SK-N-SH treated with all-trans-retinoic acid at 6 μM for 48 hours (cell line): Measurements from ENCODE around the gene ELMOD3.

Experiments
- ATAC-seq: fragments of 200-7000 bp; cut with Tn5 transposase; 3 replicates; pipeline ENCODE4 v1.9.1; 2020; ENCODE audit warnings: mild to moderate bottlenecking, moderate library complexity
- ARNTL ChIP-seq: fragments of 450-650 bp; formaldehyde crosslinking; IDR thresholded peaks from 2 replicates; pipeline ENCODE4 v1.5.0; 2020; ENCODE audit warnings: low read depth, mild to moderate bottlenecking, moderate library complexity, borderline replicate concordance
- BACH2 ChIP-seq: fragments of 250-450 bp; sonication (Bioruptor Pico); IDR thresholded peaks from 2 replicates; pipeline ENCODE4 v1.9.0; 2021; ENCODE audit warnings: mild to moderate bottlenecking, borderline replicate concordance
- CSDC2 ChIP-seq: fragments of 250-450 bp; sonication (Bioruptor Pico); IDR thresholded peaks from 2 replicates; pipeline ENCODE4 v1.5.0; 2020; ENCODE audit warnings: mild to moderate bottlenecking, moderate library complexity
- CSRNP3 ChIP-seq: fragments of 250-450 bp; sonication (Bioruptor Pico); IDR thresholded peaks from 2 replicates; pipeline ENCODE4 v1.5.1; 2021; ENCODE audit warnings: mild to moderate bottlenecking, moderate library complexity
- GLIS3 ChIP-seq: fragments of 250-450 bp; sonication (Bioruptor Pico); IDR thresholded peaks from 2 replicates; pipeline ENCODE4 v1.5.0; 2020; ENCODE audit warnings: mild to moderate bottlenecking, moderate library complexity
- ISL1 ChIP-seq: fragments of 250-450 bp; sonication (Bioruptor Pico); IDR thresholded peaks from 2 replicates; pipeline ENCODE4 v2.1.2; 2022; ENCODE audit warnings: mild to moderate bottlenecking, moderate library complexity
- OSR1 ChIP-seq: fragments of 250-450 bp; sonication (Bioruptor Pico); IDR thresholded peaks from 2 replicates; pipeline ENCODE4 v1.8.0; 2022; ENCODE audit warnings: moderate library complexity, mild to moderate bottlenecking, inconsistent platforms
- PATZ1 ChIP-seq: fragments of 250-450 bp; sonication (Bioruptor Pico); IDR thresholded peaks from 2 replicates; pipeline ENCODE4 v1.8.0; 2020; ENCODE audit warnings: mild to moderate bottlenecking, moderate library complexity, borderline replicate concordance
- POU6F1 ChIP-seq: fragments of 250-450 bp; sonication (Bioruptor Pico); IDR thresholded peaks from 2 replicates; pipeline ENCODE4 v1.8.0; 2021; ENCODE audit warnings: low read depth, mild to moderate bottlenecking, moderate library complexity, borderline replicate concordance
- PPARA ChIP-seq: fragments of 250-450 bp; sonication (Bioruptor Pico); IDR thresholded peaks from 2 replicates; pipeline ENCODE4 v1.5.0; 2020; ENCODE audit warnings: mild to moderate bottlenecking, borderline replicate concordance
- RARB ChIP-seq: fragments of 250-450 bp; sonication (Bioruptor Pico); IDR thresholded peaks from 2 replicates; pipeline ENCODE4 v1.8.0; 2021; ENCODE audit warnings: mild to moderate bottlenecking, moderate library complexity
- SNAI2 ChIP-seq: fragments of 250-450 bp; sonication (Bioruptor Pico); IDR thresholded peaks from 2 replicates; pipeline ENCODE4 v1.5.0; 2020; ENCODE audit warnings: mild to moderate bottlenecking, moderate library complexity
- TCF4 ChIP-seq: fragments of 250-450 bp; sonication (Bioruptor Pico); IDR thresholded peaks from 2 replicates; pipeline ENCODE4 v1.8.0; 2021; ENCODE audit warnings: mild to moderate bottlenecking, moderate library complexity, borderline replicate concordance
- TOX ChIP-seq: fragments of 250-450 bp; sonication (Bioruptor Pico); IDR thresholded peaks from 2 replicates; pipeline ENCODE4 v1.8.0; 2021; ENCODE audit warnings: mild to moderate bottlenecking, moderate library complexity, borderline replicate concordance
- TSHZ2 ChIP-seq: fragments of 250-450 bp; sonication (Bioruptor Pico); IDR thresholded peaks from 2 replicates; pipeline ENCODE4 v1.5.0; 2020; ENCODE audit warnings: mild to moderate bottlenecking, moderate library complexity
- ZC3H10 ChIP-seq: fragments of 250-450 bp; sonication (Bioruptor Pico); IDR thresholded peaks from 2 replicates; pipeline ENCODE4 v1.5.1; 2021; ENCODE audit warnings: mild to moderate bottlenecking, moderate library complexity
- ZFP3 ChIP-seq: fragments of 250-450 bp; sonication (Bioruptor Pico); IDR thresholded peaks from 2 replicates; pipeline ENCODE4 v1.5.0; 2020; ENCODE audit warnings: mild to moderate bottlenecking, moderate library complexity
- ZFP30 ChIP-seq: fragments of 450-650 bp; formaldehyde crosslinking; IDR thresholded peaks from 2 replicates; pipeline ENCODE4 v1.5.0; 2022; ENCODE audit warnings: mild to moderate bottlenecking, moderate library complexity
- ZNF565 ChIP-seq: fragments of 450-650 bp; formaldehyde crosslinking; conservative IDR thresholded peaks from 2 replicates; pipeline ENCODE4 v1.5.0; 2020; ENCODE audit warnings: low read depth, mild to moderate bottlenecking, moderate library complexity
- ZNF70 ChIP-seq: fragments of 450-650 bp; formaldehyde crosslinking; IDR thresholded peaks from 2 replicates; pipeline ENCODE4 v1.5.0; 2020; ENCODE audit warnings: mild to moderate bottlenecking, moderate library complexity
- ZNF8 ChIP-seq: fragments of 450-650 bp; formaldehyde crosslinking; IDR thresholded peaks from 2 replicates; pipeline ENCODE4 v1.5.0; 2020; ENCODE audit warnings: mild to moderate bottlenecking, moderate library complexity

Gene ELMOD3

GRCh38 chr2:85383850-85384249 lies 29.3 kb downstream of the ELMOD3 start (continued):
- no peak for TF ChIP-seq BACH2
- TF ChIP-seq RARB (CRISPR knock-in tag), result no peak
- TF ChIP-seq OSR1 (CRISPR knock-in tag), result no peak
- no peak for TF ChIP-seq ZNF70 (CRISPR knock-in tag)

- TF ChIP-seq ZFP30 (CRISPR knock-in tag) (no peak), ISL1 (no peak)
- no peak for ATAC-seq
Measured at GRCh38 chr2:85385746-85386145, 31.2 kb downstream of the ELMOD3 start.

- no peak for ATAC-seq
- no peak for TF ChIP-seq ZNF565 (CRISPR knock-in tag)
- no peak for TF ChIP-seq TOX
- TF ChIP-seq ARNTL (CRISPR knock-in tag), result no peak
- TF ChIP-seq RARB (CRISPR knock-in tag), result no peak
- no peak for TF ChIP-seq ZFP3
- no peak for TF ChIP-seq ZNF70 (CRISPR knock-in tag)
- TF ChIP-seq CSRNP3 (CRISPR knock-in tag), result no peak
- no peak for TF ChIP-seq BACH2
- TF ChIP-seq ZC3H10 (CRISPR knock-in tag), result no peak
- no peak for TF ChIP-seq ZNF8
- no peak for TF ChIP-seq ZFP30 (CRISPR knock-in tag)
- no peak for TF ChIP-seq CSDC2 (CRISPR knock-in tag)
- TF ChIP-seq GLIS3 (CRISPR knock-in tag), result no peak
- no peak for TF ChIP-seq TSHZ2
- no peak for TF ChIP-seq PATZ1 (CRISPR knock-in tag)
- no peak for TF ChIP-seq POU6F1
- TF ChIP-seq SNAI2 (CRISPR knock-in tag), result no peak
- TF ChIP-seq PPARA, result no peak
- TF ChIP-seq TCF4, result no peak
- TF ChIP-seq OSR1 (CRISPR knock-in tag), result no peak
Measured at GRCh38 chr2:85387754-85388153, 33.2 kb downstream of the ELMOD3 start.

- no peak for ATAC-seq
- no peak for TF ChIP-seq ZNF565 (CRISPR knock-in tag)
- no peak for TF ChIP-seq PATZ1 (CRISPR knock-in tag)
- TF ChIP-seq BACH2, result no peak
- no peak for TF ChIP-seq CSRNP3 (CRISPR knock-in tag)
- TF ChIP-seq CSDC2 (CRISPR knock-in tag), result no peak
- no peak for TF ChIP-seq OSR1 (CRISPR knock-in tag)
- no peak for TF ChIP-seq GLIS3 (CRISPR knock-in tag)
- TF ChIP-seq ZFP30 (CRISPR knock-in tag), result no peak
- TF ChIP-seq TSHZ2, result no peak
Measured at GRCh38 chr2:85388878-85389538, 34.4 kb downstream of the ELMOD3 start.
